Smooth muscle cell (in vitro differentiated cells): ENCODE results near the gene CDK8. TPM values are rescaled to one million over a fixed set of nuclear protein-coding genes. Genes with fewer than 3 reads are reported as not detected.
"Not testable (repeated sequence)": the region's sequence is repeated elsewhere in the genome, so short reads cannot be mapped to it uniquely, and the experiment has no call there.

Experiments used
- DNase-seq: peaks from one replicate; lab custom pipeline; 2025; ENCODE audit not compliant: unreplicated experiment; lab: John Stamatoyannopoulos, UW
- H2AFZ ChIP-seq: fragments of 200-600 bp; sonication (generic); 2 replicates; pipeline ENCODE4 v1.6.0; 2016; ENCODE audit warnings: antibody characterized with exemption, low read depth, mild to moderate bottlenecking
- H3F3A ChIP-seq: fragments of 200-600 bp; sonication (generic); 2 replicates; pipeline ENCODE4 v1.6.0; 2017; ENCODE audit warnings: antibody characterized with exemption, low read depth
- H3K27ac ChIP-seq: fragments of 200-600 bp; sonication (generic); 2 replicates; pipeline ENCODE4 v1.5.1; 2016; ENCODE audit warnings: low read depth, mild to moderate bottlenecking
- H3K27me3 ChIP-seq: fragments of 200-600 bp; sonication (generic); 2 replicates; pipeline ENCODE4 v1.6.1; 2016; ENCODE audit warnings: low read depth, mild to moderate bottlenecking
- H3K36me3 ChIP-seq: fragments of 200-600 bp; sonication (generic); 2 replicates; pipeline ENCODE4 v1.5.1; 2016; ENCODE audit warnings: low read depth
- H3K4me1 ChIP-seq: fragments of 200-600 bp; sonication (generic); 2 replicates; pipeline ENCODE4 v1.5.1; 2016; ENCODE audit warnings: low read depth
- H3K4me2 ChIP-seq: fragments of 200-600 bp; sonication (generic); 2 replicates; pipeline ENCODE4 v1.6.0; 2016; ENCODE audit warnings: mild to moderate bottlenecking
- H3K4me3 ChIP-seq: fragments of 200-600 bp; sonication (generic); 2 replicates; pipeline ENCODE4 v1.5.1; 2016; ENCODE audit warnings: mild to moderate bottlenecking
- H3K79me2 ChIP-seq: fragments of 200-600 bp; sonication (generic); 2 replicates; pipeline ENCODE4 v1.6.0; 2016; ENCODE audit warnings: low read depth, mild to moderate bottlenecking
- H3K9ac ChIP-seq: fragments of 200-600 bp; sonication (generic); 2 replicates; pipeline ENCODE4 v1.6.0; 2016; ENCODE audit warnings: low read depth
- H3K9me3 ChIP-seq: fragments of 200-600 bp; sonication (generic); replicated peaks from 2 replicates; pipeline ENCODE4 v1.5.1; 2016; ENCODE audit warnings: low read depth
- H4K20me1 ChIP-seq: fragments of 200-600 bp; sonication (generic); 2 replicates; pipeline ENCODE4 v1.6.0; 2016; ENCODE audit warnings: low read depth
- WGBS: methylation state at CpG from one replicate; pipeline ENCODE4 v1.1.7; 2016; ENCODE audit warnings: low lambda C conversion rate; 5-methylcytosine and 5-hydroxymethylcytosine counted together
- polyA plus RNA-seq: library from polyadenylated mRNA; unstranded; fragments of >200 nt; fragmentation: Nextera tagmentation; extraction: Ambion mirVana; gene quantifications from 2 replicates; pipeline ENCODE4 v1.2.1, GENCODE V29; 2016
- total RNA-seq: library from RNA; depleted of rRNA; stranded (reverse); fragments of >200 nt; gene quantifications from 2 replicates; pipeline ENCODE4 v1.2.3, GENCODE V29; 2014
- TF ChIP-seq, protein P1 (sequence below): fragments of 200-600 bp; sonication (generic); IDR thresholded peaks from 2 replicates; pipeline ENCODE4 v1.5.1; 2017; ENCODE audit warnings: borderline replicate concordance, mild to moderate bottlenecking, antibody characterized with exemption; ENCODE audit not compliant: insufficient read depth, poor library complexity, severe bottlenecking

CDK8 gene
- total and polyA plus RNA-seq, 2 experiments from 2014 or later, result 12.6 to 45.4 TPM

DNA sequence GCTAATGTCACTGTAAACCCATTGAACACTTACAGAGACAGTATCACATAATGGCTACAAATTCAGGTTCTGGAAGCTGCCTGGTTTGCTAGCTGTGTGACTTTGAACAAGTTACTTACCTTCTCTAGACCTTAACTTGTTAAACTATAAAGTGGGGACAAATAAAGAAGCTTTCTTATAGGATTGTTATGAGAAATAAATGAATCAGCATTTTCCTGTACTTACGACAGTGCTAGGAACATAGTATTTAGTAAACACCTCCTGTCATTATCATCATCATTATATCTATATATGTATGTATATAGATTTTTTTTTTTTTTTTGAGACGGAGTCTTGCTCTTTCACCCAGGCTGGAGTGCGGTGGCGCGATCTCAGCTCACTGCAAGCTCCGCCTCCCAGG is 54.9 kb downstream of the CDK8 start:
- Histone ChIP-seq H3K79me2 (peaks cover 76% of the 10 kb centered on the region), H3K27me3 (no peaks in the 10 kb centered on the region), H3K27ac (no peak overlapping the region), H3K4me2 (no peak overlapping the region), H3K9me3 (no peaks in the 10 kb centered on the region), H3K9ac (no peak overlapping the region), H3K4me1 (no peaks in the 10 kb centered on the region), H4K20me1 (peaks cover 99% of the 10 kb centered on the region), H3K36me3 (no peaks in the 10 kb centered on the region), H3F3A (no peaks in the 10 kb centered on the region), H2AFZ (no peak overlapping the region), H3K4me3 (no peak overlapping the region)
- TF ChIP-seq, protein P1, sequence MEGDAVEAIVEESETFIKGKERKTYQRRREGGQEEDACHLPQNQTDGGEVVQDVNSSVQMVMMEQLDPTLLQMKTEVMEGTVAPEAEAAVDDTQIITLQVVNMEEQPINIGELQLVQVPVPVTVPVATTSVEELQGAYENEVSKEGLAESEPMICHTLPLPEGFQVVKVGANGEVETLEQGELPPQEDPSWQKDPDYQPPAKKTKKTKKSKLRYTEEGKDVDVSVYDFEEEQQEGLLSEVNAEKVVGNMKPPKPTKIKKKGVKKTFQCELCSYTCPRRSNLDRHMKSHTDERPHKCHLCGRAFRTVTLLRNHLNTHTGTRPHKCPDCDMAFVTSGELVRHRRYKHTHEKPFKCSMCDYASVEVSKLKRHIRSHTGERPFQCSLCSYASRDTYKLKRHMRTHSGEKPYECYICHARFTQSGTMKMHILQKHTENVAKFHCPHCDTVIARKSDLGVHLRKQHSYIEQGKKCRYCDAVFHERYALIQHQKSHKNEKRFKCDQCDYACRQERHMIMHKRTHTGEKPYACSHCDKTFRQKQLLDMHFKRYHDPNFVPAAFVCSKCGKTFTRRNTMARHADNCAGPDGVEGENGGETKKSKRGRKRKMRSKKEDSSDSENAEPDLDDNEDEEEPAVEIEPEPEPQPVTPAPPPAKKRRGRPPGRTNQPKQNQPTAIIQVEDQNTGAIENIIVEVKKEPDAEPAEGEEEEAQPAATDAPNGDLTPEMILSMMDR, result no peak
- WGBS, result 97% methylated on average over 6 of the region's 6 CpGs
- no peak for DNase-seq

GRCh38 chr13:26310003-26310402 is 56.1 kb downstream of the CDK8 start:
- Histone ChIP-seq H2AFZ (no peak overlapping the region), H3K27me3 (no peaks in the 10 kb centered on the region), H3K4me3 (no peak overlapping the region), H3K27ac (no peak overlapping the region), H3K36me3 (no peaks in the 10 kb centered on the region), H3K9me3 (no peaks in the 10 kb centered on the region), H3K4me2 (no peak overlapping the region), H3F3A (no peaks in the 10 kb centered on the region), H4K20me1 (peaks cover 99% of the 10 kb centered on the region), H3K9ac (no peak overlapping the region), H3K4me1 (no peaks in the 10 kb centered on the region), H3K79me2 (peaks cover 77% of the 10 kb centered on the region)
- TF ChIP-seq, protein P1, result no peak
- no peak for DNase-seq
- WGBS, result 97% methylated on average over 4 of the region's 4 CpGs

GRCh38 chr13:26310470-26310869 is 56.5 kb downstream of the CDK8 start:
- TF ChIP-seq, protein P1, result no peak
- peaks cover 77% of the 10 kb centered on the region for H3K79me2 ChIP-seq
- no peak for DNase-seq
- 90% methylated on average over 5 of the region's 5 CpGs for WGBS
- H4K20me1 ChIP-seq, result peaks cover 99% of the 10 kb centered on the region
- no peak overlapping the region for H3K27ac ChIP-seq
- H2AFZ ChIP-seq, result no peak overlapping the region
- H3K9me3 ChIP-seq, result no peaks in the 10 kb centered on the region
- H3K4me3 ChIP-seq, result no peak overlapping the region
- no peaks in the 10 kb centered on the region for H3K27me3 ChIP-seq
- H3K4me2 ChIP-seq, result no peak overlapping the region
- H3K4me1 ChIP-seq, result no peaks in the 10 kb centered on the region
- H3K36me3 ChIP-seq, result no peaks in the 10 kb centered on the region
- H3K9ac ChIP-seq, result no peak overlapping the region
- H3F3A ChIP-seq, result no peaks in the 10 kb centered on the region

DNA sequence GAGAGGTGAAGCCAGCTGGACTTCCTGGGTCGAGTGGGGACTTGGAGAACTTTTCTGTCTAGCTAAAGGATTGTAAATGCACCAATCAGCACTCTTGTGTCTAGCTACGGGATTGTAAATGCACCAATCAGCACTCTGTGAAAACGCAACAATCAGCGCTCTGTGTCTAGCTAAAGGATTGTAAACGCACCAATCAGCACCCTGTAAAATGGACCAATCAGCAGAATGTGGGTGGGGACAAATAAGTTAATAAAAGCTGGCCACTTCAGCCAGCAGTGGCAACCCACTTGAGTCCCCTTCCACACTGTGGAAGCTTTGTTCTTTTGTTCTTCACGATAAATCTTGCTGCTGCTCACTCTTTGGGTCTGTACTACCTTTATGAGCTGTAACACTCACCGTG is 58.1 kb downstream of the CDK8 start:
- not testable (repeated sequence) for H2AFZ ChIP-seq, H3K36me3 ChIP-seq, DNase-seq, H3F3A ChIP-seq, H3K27ac ChIP-seq, H3K9ac ChIP-seq, H3K4me3 ChIP-seq, H3K9me3 ChIP-seq, H3K27me3 ChIP-seq, H3K4me2 ChIP-seq, H3K4me1 ChIP-seq
- Histone ChIP-seq H3K79me2 (peaks cover 69% of the 10 kb centered on the region), H4K20me1 (peaks cover 99% of the 10 kb centered on the region)
- WGBS, result 86% methylated on average over 7 of the region's 7 CpGs

DNA sequence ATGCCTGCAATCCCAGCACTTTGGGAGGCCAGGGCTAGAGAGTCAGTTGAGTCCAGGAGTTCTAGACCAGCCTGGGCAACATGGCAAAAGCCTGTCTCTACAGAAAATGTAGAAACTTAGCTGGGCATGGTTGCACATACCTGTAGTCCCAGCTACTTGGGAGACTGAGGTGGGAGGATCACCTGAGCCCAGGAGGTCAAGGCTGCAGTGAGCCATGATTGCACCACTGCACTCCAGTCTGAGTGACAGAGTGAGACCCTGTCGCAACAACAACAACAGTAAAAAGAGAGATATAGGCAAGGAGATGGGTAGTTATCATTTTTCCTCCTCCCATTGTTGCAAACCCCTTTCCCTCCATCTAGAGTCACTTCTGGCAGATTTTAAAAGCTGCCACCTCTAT is 62.2 kb downstream of the CDK8 start:
- H3K9me3 ChIP-seq, DNase-seq, H3K4me3 ChIP-seq, H2AFZ ChIP-seq, H3F3A ChIP-seq, H3K4me2 ChIP-seq, H3K36me3 ChIP-seq, H3K9ac ChIP-seq, H3K27me3 ChIP-seq, H3K4me1 ChIP-seq, H3K27ac ChIP-seq: not testable (repeated sequence)
- WGBS, result 100% methylated on average over 1 of the region's 1 CpG
- Histone ChIP-seq H4K20me1 (peaks cover 90% of the 10 kb centered on the region), H3K79me2 (peaks cover 54% of the 10 kb centered on the region)
